ENCODE data around the gene CRKL.

The CRKL gene

GRCh38 chr22:20997536-20998257 lies 80.5 kb downstream of the CRKL start:
- DNase-seq (ENCODE audit: low spot score): no peak

GRCh38 chr22:20998411-20999336 lies 81.5 kb downstream of the CRKL start:
- DNase-seq (ENCODE audit: low spot score): no peak

- DNase-seq (ENCODE audit: low spot score): no peak
Observed at GRCh38 chr22:20999350-21000206, 82.4 kb downstream of the CRKL start.

- DNase-seq (ENCODE audit: low spot score): no peak
Observed at GRCh38 chr22:21000207-21000986, 83.2 kb downstream of the CRKL start.

- peak; percentile 42 for DNase-seq (ENCODE audit: low spot score)
Observed at GRCh38 chr22:21000987-21001600, 83.9 kb downstream of the CRKL start.

- peak; percentile 97 for DNase-seq (ENCODE audit: low spot score)
Observed at GRCh38 chr22:21001601-21002325, 84.6 kb downstream of the CRKL start, which contains the start of gene THAP7. TSS of gene THAP7 (minus strand) at chr22:21002118. CDS start at chr22:21001911, 207 bp downstream.
